ENCODE data around the gene MYH15. TPM values are rescaled to one million over a fixed set of nuclear protein-coding genes. Genes with fewer than 3 reads are reported as not detected.
A peak's percentile ranks its signal among the peaks of the same experiment; 100 is the strongest.

MYH15 gene
- total RNA-seq, 2 experiments from 2014 or later, result 0.09 to 0.58 TPM

DNA sequence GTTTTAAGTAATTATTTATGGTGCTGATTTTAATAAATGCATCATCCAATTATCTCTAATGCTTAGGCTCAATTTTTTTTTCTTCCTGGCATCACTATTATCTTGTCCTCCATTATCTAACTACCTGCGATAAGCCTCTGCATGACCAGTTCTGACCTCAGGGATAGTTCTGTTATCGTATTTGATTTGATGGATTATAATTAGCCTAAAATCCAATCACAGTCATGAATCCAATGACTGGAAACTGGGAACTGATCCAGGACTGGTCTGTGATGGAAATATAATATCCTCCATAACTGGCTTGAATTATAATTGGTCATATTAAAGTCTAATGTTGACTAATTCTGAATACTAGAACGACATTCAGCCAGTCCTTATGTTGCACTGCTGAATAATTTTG, 1.1 kb downstream of the MYH15 start:
- no peaks in the 10 kb centered on the region for H3K9me3 Mint-ChIP-seq (ENCODE audit: low read depth)

DNA sequence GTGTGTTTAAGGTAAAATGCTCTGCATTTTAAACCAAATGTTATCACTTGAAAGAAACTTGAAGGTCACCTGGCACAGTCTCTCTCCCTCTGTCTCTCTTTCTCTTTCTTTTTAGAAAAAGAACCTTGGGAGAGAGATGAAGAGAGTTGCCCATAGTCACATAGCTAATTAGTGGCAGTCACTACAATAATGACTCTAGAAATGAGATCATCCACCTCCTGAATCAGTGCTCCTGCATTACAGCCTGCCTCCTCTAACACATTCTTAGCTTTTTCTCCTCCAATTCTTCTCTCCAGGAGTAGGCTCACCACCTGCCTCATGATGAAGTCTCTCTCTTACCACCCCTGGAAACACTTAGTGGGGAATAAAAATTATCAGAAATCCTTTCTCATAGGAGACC, 2.5 kb downstream of the MYH15 start:
- no peaks in the 10 kb centered on the region for H3K27me3 Mint-ChIP-seq
- CTCF ChIA-PET, result interaction anchor here (0.7 to 1.1 kb wide), 3 partner anchors 13 to 97 kb away, joined by 3 read pairs; no protein-coding TSS in a partner anchor
- H3K27ac Mint-ChIP-seq, result no peak overlapping the region
- POLR2A ChIA-PET, result no interaction called here
- no peaks in the 10 kb centered on the region for H3K36me3 Mint-ChIP-seq (ENCODE audit: low read depth)
- H3K4me1 Mint-ChIP-seq, result no peaks in the 10 kb centered on the region
- ATAC-seq, result peak; percentile 42
- DNase-seq, result no peak
- no peak overlapping the region for H3K4me3 Mint-ChIP-seq
- H3K9me3 Mint-ChIP-seq (ENCODE audit: low read depth), result no peaks in the 10 kb centered on the region
- intact Hi-C loops (cut with DNase I, micrococcal nuclease), result no loop called here

More for the DNA sequence above, 1.1 kb downstream of the MYH15 start:
- intact Hi-C loops (cut with DNase I, micrococcal nuclease), result no loop called here
- Mint-ChIP-seq H3K27me3 (no peaks in the 10 kb centered on the region), H3K36me3 (ENCODE audit: low read depth) (no peaks in the 10 kb centered on the region), H3K4me1 (no peaks in the 10 kb centered on the region), H3K27ac (no peak overlapping the region), H3K4me3 (no peak overlapping the region)
- CTCF ChIA-PET, result interaction anchor here (1.0 kb wide), 1 partner anchor 43 kb away, joined by 3 read pairs; no protein-coding TSS in a partner anchor
- no peak for ATAC-seq
- POLR2A ChIA-PET, result no interaction called here
- DNase-seq, result no peak

DNA sequence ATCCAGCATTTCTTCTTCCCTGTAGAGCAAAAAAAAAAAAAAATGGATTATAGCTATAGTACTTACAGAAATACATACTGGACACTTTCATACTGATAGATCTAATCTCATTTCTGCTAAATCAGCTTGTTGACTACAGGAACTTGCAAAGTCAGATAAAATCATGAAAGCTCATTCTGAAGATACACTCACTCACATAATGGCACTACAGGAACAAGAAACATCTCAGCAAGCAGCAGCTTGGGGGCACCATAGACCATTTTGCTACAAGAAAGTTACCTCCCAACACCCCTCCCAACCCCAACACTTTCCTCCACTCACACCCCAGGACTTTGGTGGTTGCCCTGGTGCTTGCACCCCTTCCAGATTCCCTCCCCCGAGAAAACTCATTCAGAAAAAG, 4.6 kb downstream of the MYH15 start:
- Mint-ChIP-seq H3K36me3 (ENCODE audit: low read depth) (no peaks in the 10 kb centered on the region), H3K4me1 (no peaks in the 10 kb centered on the region), H3K27ac (no peak overlapping the region), H3K27me3 (no peaks in the 10 kb centered on the region), H3K9me3 (ENCODE audit: low read depth) (no peaks in the 10 kb centered on the region), H3K4me3 (no peak overlapping the region)
- no peak for ATAC-seq
- intact Hi-C loops (cut with DNase I, micrococcal nuclease), result no loop called here
- no peak for DNase-seq
- ChIA-PET CTCF (interaction anchor here (0.6 to 1.4 kb wide), 3 partner anchors 14 to 63 kb away, joined by 3 to 5 read pairs (median 4); no protein-coding TSS in a partner anchor), POLR2A (no interaction called here)

DNA sequence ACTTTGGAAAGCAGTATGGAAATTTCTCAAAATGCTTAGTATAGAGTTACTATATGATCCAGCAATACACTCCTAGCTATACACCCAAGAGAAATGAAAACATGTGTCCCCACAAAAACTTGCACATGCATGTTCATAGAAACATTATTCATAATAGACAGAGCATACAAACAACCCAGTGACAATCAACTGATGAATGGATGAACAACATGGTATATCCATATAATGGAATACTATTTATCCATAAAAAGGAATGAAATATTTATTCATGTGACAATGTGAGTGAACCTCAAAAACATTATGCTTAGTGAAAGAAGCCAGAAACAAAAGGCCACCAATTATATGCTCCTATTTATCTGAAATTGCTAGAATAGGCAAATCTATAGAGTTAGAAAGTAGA, 6.7 kb downstream of the MYH15 start:
- H3K4me3 Mint-ChIP-seq, result no peak overlapping the region
- intact Hi-C loops (cut with DNase I, micrococcal nuclease), result no loop called here
- ATAC-seq (no peak), DNase-seq (no peak)
- ChIA-PET CTCF (no interaction called here), POLR2A (no interaction called here)
- H3K4me1 Mint-ChIP-seq, result no peaks in the 10 kb centered on the region
- H3K27ac Mint-ChIP-seq, result no peak overlapping the region
- no peaks in the 10 kb centered on the region for H3K27me3 Mint-ChIP-seq
- no peaks in the 10 kb centered on the region for H3K36me3 Mint-ChIP-seq (ENCODE audit: low read depth)
- H3K9me3 Mint-ChIP-seq (ENCODE audit: low read depth), result no peaks in the 10 kb centered on the region

DNA sequence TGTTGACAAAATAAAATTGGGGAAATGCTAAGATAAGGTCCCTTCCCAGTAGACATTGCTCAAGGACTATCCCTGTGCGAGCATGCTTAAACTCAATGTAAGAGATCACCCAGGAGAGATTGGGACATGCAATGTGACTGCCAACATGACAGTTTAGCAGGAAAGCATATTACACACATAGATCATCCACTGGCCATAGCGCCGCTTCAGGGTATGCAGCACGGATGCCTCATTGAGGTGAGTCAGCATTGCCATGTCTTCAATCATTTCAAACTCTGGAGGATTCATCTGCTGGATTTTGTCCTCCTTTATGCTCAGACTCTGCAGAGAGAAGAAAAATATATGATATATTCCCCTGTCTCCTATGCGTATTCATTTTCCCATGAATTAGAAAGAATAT, 8.9 kb downstream of the MYH15 start:
- POLR2A ChIA-PET, result no interaction called here
- no peaks in the 10 kb centered on the region for H3K27me3 Mint-ChIP-seq
- intact Hi-C loops (cut with DNase I, micrococcal nuclease), result no loop called here

DNA sequence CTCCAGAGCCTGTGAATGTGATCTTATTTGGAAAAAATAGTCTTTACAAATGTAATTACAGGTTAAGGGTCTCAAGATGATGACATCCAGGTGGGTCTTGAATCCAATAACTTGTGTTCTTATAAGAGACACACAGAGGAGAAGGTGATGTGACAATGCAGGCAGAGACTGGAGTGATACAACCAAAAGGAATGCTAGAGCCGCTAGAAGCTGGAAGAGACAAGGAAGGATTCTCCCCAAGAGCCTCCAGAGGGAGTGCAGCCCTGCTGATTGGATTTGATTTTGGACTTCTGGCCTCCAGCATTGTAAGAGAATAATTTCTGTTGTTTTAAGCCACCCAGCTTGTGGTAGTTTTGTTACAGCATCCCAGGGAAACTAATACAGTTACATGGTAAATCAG, 9.7 kb downstream of the MYH15 start:
- Mint-ChIP-seq H3K36me3 (ENCODE audit: low read depth) (no peaks in the 10 kb centered on the region), H3K4me1 (no peaks in the 10 kb centered on the region), H3K27me3 (no peaks in the 10 kb centered on the region), H3K27ac (no peak overlapping the region), H3K9me3 (ENCODE audit: low read depth) (no peaks in the 10 kb centered on the region), H3K4me3 (no peak overlapping the region)
- DNase-seq (no peak), ATAC-seq (no peak)
- intact Hi-C loops (cut with DNase I, micrococcal nuclease), result no loop called here
- ChIA-PET CTCF (interaction anchor here (0.9 to 1.4 kb wide), 2 partner anchors 23 to 62 kb away, joined by 3 read pairs; no protein-coding TSS in a partner anchor), POLR2A (no interaction called here)

More for the DNA sequence above, 8.9 kb downstream of the MYH15 start:
- ATAC-seq (no peak), DNase-seq (no peak)
- H3K27ac Mint-ChIP-seq, result no peak overlapping the region
- no peaks in the 10 kb centered on the region for H3K4me1 Mint-ChIP-seq
- H3K36me3 Mint-ChIP-seq (ENCODE audit: low read depth), result no peaks in the 10 kb centered on the region
- no peak overlapping the region for H3K4me3 Mint-ChIP-seq
- CTCF ChIA-PET, result no interaction called here
- no peaks in the 10 kb centered on the region for H3K9me3 Mint-ChIP-seq (ENCODE audit: low read depth)

DNA sequence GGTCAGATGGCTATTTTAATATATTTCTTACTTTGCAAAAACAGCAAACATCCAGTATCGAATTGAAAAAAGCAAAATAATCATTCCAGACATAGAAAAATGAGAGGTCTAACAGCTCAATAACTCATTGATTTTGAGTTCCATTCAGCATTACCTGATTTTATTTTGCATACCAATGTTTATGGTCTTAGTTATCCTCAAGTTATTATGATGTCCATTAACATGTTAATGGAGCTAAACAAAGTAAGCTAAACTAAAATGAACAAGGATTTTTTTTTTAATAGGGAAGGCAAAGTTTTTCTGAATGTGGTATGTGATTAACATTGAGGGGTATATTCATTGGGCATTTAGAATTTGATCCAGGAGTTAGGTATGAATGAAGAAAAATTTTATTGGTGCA, 13.1 kb downstream of the MYH15 start:
- CTCF ChIA-PET, result interaction anchor here (0.6 to 1.2 kb wide), 3 partner anchors 11 to 1997 kb away, joined by 3 read pairs; no protein-coding TSS in a partner anchor
- Mint-ChIP-seq H3K4me1 (no peaks in the 10 kb centered on the region), H3K36me3 (ENCODE audit: low read depth) (no peaks in the 10 kb centered on the region), H3K27me3 (no peaks in the 10 kb centered on the region), H3K4me3 (no peak overlapping the region), H3K27ac (no peak overlapping the region), H3K9me3 (ENCODE audit: low read depth) (no peaks in the 10 kb centered on the region)
- DNase-seq, result no peak
- ATAC-seq, result no peak
- intact Hi-C loops (cut with DNase I, micrococcal nuclease), result loop anchor here in 1 of 2 experiments (10.0 kb wide), 1 partner anchor 1818 kb away; no protein-coding TSS in a partner anchor
- POLR2A ChIA-PET, result interaction anchor here (0.7 kb wide), 1 partner anchor 40 kb away, joined by 3 read pairs; no protein-coding TSS in a partner anchor

DNA sequence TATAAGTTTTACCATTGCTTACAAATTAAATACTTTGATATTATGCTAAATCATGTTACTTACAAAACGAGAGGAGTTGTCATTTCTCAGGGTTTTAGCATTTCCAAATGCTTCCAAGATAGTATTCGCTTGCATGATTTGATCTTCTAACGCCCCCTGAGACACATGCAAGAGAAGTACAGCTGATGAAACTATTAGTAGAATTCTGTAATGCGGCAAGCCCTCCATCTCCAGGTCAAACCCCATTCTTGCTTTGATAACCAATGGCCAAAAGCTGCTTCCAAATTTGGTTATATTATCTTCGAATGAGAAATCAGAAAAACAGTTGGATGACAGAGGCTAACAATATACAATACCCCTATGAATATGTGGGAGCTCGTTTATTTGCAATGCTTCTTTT, 14.7 kb downstream of the MYH15 start:
- no peaks in the 10 kb centered on the region for H3K9me3 Mint-ChIP-seq (ENCODE audit: low read depth)
- CTCF ChIA-PET, result interaction anchor here (0.6 to 1.8 kb wide), 6 partner anchors 9 to 56 kb away, joined by 3 to 7 read pairs (median 3); no protein-coding TSS in a partner anchor

DNA sequence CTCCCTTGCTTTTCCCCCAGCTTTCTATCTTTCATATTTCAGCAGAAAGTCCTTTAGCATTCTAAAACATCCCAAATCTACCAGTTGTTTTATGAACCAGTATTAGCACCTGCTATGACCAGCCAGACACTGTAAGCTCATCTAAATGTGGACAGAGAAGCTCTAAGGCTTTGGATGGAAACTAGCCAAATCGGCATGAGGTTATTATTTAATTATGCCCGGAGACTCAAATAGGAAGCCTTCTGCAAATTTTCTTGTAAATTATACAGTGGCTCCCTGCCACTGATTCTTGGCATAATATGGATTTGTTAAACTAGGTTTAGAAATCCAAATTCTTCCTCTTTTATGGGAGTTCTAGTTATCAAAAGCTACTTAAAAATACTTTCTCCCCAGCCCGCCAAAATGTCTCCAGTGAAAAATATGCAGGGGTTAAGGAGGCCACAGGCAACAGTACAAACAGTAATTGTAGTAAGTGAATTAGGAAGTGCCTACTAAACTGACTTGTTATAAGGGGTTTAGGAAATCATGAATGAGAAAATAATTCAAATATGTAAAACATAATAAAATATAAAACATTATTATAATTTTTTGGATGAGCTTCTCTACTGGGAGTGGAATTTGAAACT, 15.4 kb downstream of the MYH15 start:
- DNase-seq (no peak), ATAC-seq (no peak)
- no peaks in the 10 kb centered on the region for H3K9me3 Mint-ChIP-seq (ENCODE audit: low read depth)
- H3K4me3 Mint-ChIP-seq, result no peak overlapping the region
- H3K4me1 Mint-ChIP-seq, result no peaks in the 10 kb centered on the region
- intact Hi-C loops (cut with DNase I, micrococcal nuclease), result loop anchor here in 1 of 2 experiments (10.0 kb wide), 1 partner anchor 1820 kb away; no protein-coding TSS in a partner anchor
- no peaks in the 10 kb centered on the region for H3K27me3 Mint-ChIP-seq
- CTCF ChIA-PET, result interaction anchor here (0.7 to 1.8 kb wide), 5 partner anchors 8 to 57 kb away, joined by 3 to 7 read pairs (median 3); no protein-coding TSS in a partner anchor
- no peak overlapping the region for H3K27ac Mint-ChIP-seq
- POLR2A ChIA-PET, result no interaction called here
- no peaks in the 10 kb centered on the region for H3K36me3 Mint-ChIP-seq (ENCODE audit: low read depth)

More for the DNA sequence above, 14.7 kb downstream of the MYH15 start:
- DNase-seq, result no peak
- POLR2A ChIA-PET, result no interaction called here
- Mint-ChIP-seq H3K36me3 (ENCODE audit: low read depth) (no peaks in the 10 kb centered on the region), H3K27me3 (no peaks in the 10 kb centered on the region), H3K27ac (no peak overlapping the region), H3K4me1 (no peaks in the 10 kb centered on the region), H3K4me3 (no peak overlapping the region)
- intact Hi-C loops (cut with DNase I, micrococcal nuclease), result loop anchor here in 1 of 2 experiments (10.0 kb wide), 1 partner anchor 1819 kb away; no protein-coding TSS in a partner anchor
- ATAC-seq, result no peak

DNA sequence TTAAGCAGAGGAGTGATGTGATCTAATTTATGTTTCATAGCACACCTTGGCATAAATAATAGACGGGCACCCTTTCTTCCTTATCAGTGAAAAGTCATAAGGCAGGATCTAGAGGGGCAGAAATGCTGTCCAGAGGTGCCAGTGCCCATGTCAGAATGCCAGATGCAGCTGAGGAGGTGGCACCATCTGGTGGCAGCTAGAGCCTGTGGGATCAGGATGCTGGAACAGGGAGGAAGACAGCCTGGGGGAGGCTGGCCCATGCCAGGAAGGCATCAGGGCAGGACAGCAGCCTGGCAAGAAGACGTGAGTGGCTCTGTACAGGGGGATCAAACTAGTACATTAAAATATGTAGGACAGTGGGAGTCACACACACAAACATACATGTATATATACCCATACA, 16.5 kb downstream of the MYH15 start:
- Mint-ChIP-seq H3K4me1 (peaks cover 5% of the 10 kb centered on the region), H3K4me3 (no peak overlapping the region), H3K36me3 (ENCODE audit: low read depth) (no peaks in the 10 kb centered on the region), H3K27me3 (no peaks in the 10 kb centered on the region), H3K27ac (no peak overlapping the region), H3K9me3 (ENCODE audit: low read depth) (no peaks in the 10 kb centered on the region)
- ATAC-seq (no peak), DNase-seq (peak; percentile 22)
- POLR2A ChIA-PET, result no interaction called here
- CTCF ChIA-PET, result interaction anchor here (0.6 to 1.3 kb wide), 2 partner anchors 418 to 589 kb away, joined by 3 to 4 read pairs; no protein-coding TSS in a partner anchor
- intact Hi-C loops (cut with DNase I, micrococcal nuclease), result loop anchor here in 1 of 2 experiments (10.0 kb wide), 1 partner anchor 1821 kb away; no protein-coding TSS in a partner anchor

DNA sequence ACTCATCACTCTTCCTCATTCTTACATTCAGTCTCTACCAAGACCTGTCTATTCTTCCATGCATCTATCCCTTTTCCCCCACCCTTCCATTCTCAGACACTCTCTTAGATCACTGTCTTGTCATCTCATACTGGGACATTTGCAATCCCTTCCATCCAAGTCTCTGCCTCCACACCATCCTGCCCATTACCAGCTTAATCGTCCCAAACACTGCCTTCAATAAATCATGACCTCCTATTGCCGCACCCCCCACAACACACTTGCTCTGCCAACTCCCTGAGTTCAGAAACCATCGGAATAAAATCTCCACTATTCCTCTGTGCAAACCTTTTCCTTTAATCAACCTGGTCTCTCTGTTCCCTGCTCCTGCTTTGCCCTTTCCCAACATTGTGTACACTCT, 18.9 kb downstream of the MYH15 start:
- H3K27me3 Mint-ChIP-seq, result no peaks in the 10 kb centered on the region
- ChIA-PET CTCF (interaction anchor here (0.6 to 1.4 kb wide), 3 partner anchors 14 to 746 kb away, joined by 3 to 5 read pairs (median 4); no protein-coding TSS in a partner anchor), POLR2A (no interaction called here)
- H3K27ac Mint-ChIP-seq, result no peak overlapping the region
- no peaks in the 10 kb centered on the region for H3K9me3 Mint-ChIP-seq (ENCODE audit: low read depth)
- H3K4me1 Mint-ChIP-seq, result peaks cover 5% of the 10 kb centered on the region
- ATAC-seq, result no peak
- no peak overlapping the region for H3K4me3 Mint-ChIP-seq
- DNase-seq, result no peak
- intact Hi-C loops (cut with DNase I, micrococcal nuclease), result loop anchor here in 1 of 2 experiments (2.0 to 10.0 kb wide), 2 partner anchors 591 to 1823 kb away; no protein-coding TSS in a partner anchor
- no peaks in the 10 kb centered on the region for H3K36me3 Mint-ChIP-seq (ENCODE audit: low read depth)

DNA sequence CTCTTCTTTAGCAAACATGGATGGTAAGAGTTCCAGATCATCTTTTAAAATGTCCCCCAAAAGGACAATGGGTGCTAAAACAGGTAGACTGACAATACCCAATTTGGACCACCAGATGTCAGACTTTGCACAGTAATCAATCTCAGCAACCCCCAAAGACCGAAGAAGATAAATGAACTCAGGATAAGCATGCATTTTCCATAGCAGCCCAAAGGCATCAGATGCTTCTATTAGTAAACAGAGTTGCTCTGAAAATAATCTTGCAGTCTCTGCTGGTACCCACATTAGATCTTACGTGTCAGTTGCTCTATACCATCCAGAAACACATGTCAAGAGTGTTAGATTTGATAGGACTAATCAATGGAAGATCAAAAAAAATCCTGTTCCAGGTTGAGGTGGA, 20.6 kb downstream of the MYH15 start:
- Mint-ChIP-seq H3K4me3 (no peak overlapping the region), H3K4me1 (peaks cover 5% of the 10 kb centered on the region), H3K9me3 (ENCODE audit: low read depth) (no peaks in the 10 kb centered on the region), H3K27ac (no peak overlapping the region), H3K36me3 (ENCODE audit: low read depth) (no peaks in the 10 kb centered on the region), H3K27me3 (no peaks in the 10 kb centered on the region)
- intact Hi-C loops (cut with DNase I, micrococcal nuclease), result loop anchor here (1.0 to 10.0 kb wide), 8 partner anchors 63 to 1825 kb away; no protein-coding TSS in a partner anchor
- DNase-seq (peak; percentile 37), ATAC-seq (peak; percentile 73)
- ChIA-PET CTCF (interaction anchor here (0.6 to 1.8 kb wide), 17 partner anchors 9 to 1826 kb away, joined by 3 to 10 read pairs (median 3); no protein-coding TSS in a partner anchor), POLR2A (no interaction called here)
